Tibial nerve (tissue), 4 donors: ENCODE measurements around the gene DOK7. TPM values are rescaled to one million over a fixed set of nuclear protein-coding genes. Genes with fewer than 3 reads are reported as not detected.

ENCODE experiments used
- DNase-seq, 2 donors: peaks; one replicate each; pipeline ENCODE4 v3.0.0-alpha.2; 2019; ENCODE audit warnings: low spot score in 2 of 2
- H3K27ac ChIP-seq, 4 donors: fragments of 200-600 bp; sonication (generic) in 3 of 4; one replicate each; pipeline ENCODE4 v1.5.1; 2017 to 2019; ENCODE audit warnings: mild to moderate bottlenecking in 1 of 4
- H3K27me3 ChIP-seq, 2 donors: fragments of 200-600 bp; sonication (generic) in 1 of 2; one replicate each; pipeline versions ENCODE4 v1.5.1 to v1.6.0; 2017 to 2019
- H3K36me3 ChIP-seq, 3 donors: fragments of 200-600 bp; sonication (generic); one replicate each; pipeline ENCODE4 v1.5.1; 2018 to 2019
- H3K4me1 ChIP-seq, 4 donors: fragments of 200-600 bp; sonication (generic) in 3 of 4; one replicate each; pipeline ENCODE4 v1.5.1; 2017 to 2019
- H3K4me3 ChIP-seq, 4 donors: fragments of 200-600 bp; sonication (generic) in 3 of 4; one replicate each; pipeline ENCODE4 v1.5.1; 2017 to 2019; ENCODE audit warnings: mild to moderate bottlenecking in 1 of 4, moderate library complexity in 1 of 4
- H3K9me3 ChIP-seq, 4 donors: fragments of 200-600 bp; sonication (generic) in 3 of 4; one replicate each; pipeline ENCODE4 v1.5.1; 2017 to 2019
- CTCF ChIP-seq, 5 experiments: fragments of 200-600 bp in 3 of 5; fragments of 450-650 bp in 2 of 5; sonication (generic) in 3 of 5; IDR thresholded peaks; one replicate each; pipeline ENCODE4 v1.5.1; 2016 to 2019; ENCODE audit warnings: antibody characterized with exemption in 5 of 5, mild to moderate bottlenecking in 3 of 5, moderate library complexity in 2 of 5
- EP300 ChIP-seq, 2 donors: sonication (generic); formaldehyde crosslinking; IDR thresholded peaks; one replicate each; pipeline ENCODE4 v1.6.1; 2017; ENCODE audit warnings: antibody characterized with exemption in 2 of 2, mild to moderate bottlenecking in 1 of 2
- POLR2A ChIP-seq, 2 donors: fragments of 450-650 bp; IDR thresholded peaks; one replicate each; pipeline ENCODE4 v1.6.1; 2017; ENCODE audit warnings: antibody characterized with exemption in 2 of 2, mild to moderate bottlenecking in 2 of 2, moderate library complexity in 2 of 2
- WGBS, 2 donors: methylation state at CpG; one replicate each; pipeline ENCODE4 v1.1.5; 2018; 5-methylcytosine and 5-hydroxymethylcytosine counted together
- total RNA-seq, 4 donors: library from RNA; depleted of rRNA; stranded (reverse); fragments of >200 nt; gene quantifications; one replicate each; pipeline ENCODE4 v1.1.0, GENCODE V29; 2016

Gene DOK7
- total RNA-seq, 4 donors from 2014 or later: 0.66 TPM; not detected in 3

GRCh38 chr4:3416270-3416669 lies 46.8 kb upstream of the DOK7 start:
- H3K36me3 ChIP-seq: peaks cover 0 to 55% (median 0%) of the 10 kb centered on the region in 3 donors
- WGBS, 2 donors: 89 to 93% methylated on average over 18 of the region's 18 CpGs
- peak in 1 of 2 donors; percentile 5 for DNase-seq

GRCh38 chr4:3416821-3417221 lies 46.3 kb upstream of the DOK7 start:
- Histone ChIP-seq H3K4me3 (no peak overlapping the region), H3K4me1 (peaks cover 0 to 22% (median 6%) of the 10 kb centered on the region in 4 donors), H3K27ac (no peak overlapping the region), H3K36me3 (peaks cover 0 to 60% (median 0%) of the 10 kb centered on the region in 3 donors), H3K9me3 (no peaks in the 10 kb centered on the region), H3K27me3 (no peaks in the 10 kb centered on the region)
- DNase-seq: no peak
- TF ChIP-seq POLR2A (IDR thresholded peaks at IDR 0.05): no peak
- no peak for TF ChIP-seq CTCF (IDR thresholded peaks at IDR 0.05)
- no peak for TF ChIP-seq EP300 (IDR thresholded peaks at IDR 0.05)
- WGBS, 2 donors: 91 to 94% methylated on average over 13 to 17 of the region's 17 CpGs

More at GRCh38 chr4:3416270-3416669, 46.8 kb upstream of the DOK7 start:
- Histone ChIP-seq H3K4me1 (peaks cover 0 to 22% (median 6%) of the 10 kb centered on the region in 4 donors), H3K27me3 (no peaks in the 10 kb centered on the region), H3K27ac (no peak overlapping the region), H3K4me3 (no peak overlapping the region), H3K9me3 (no peaks in the 10 kb centered on the region)
- TF ChIP-seq EP300 (IDR thresholded peaks at IDR 0.05) (no peak), CTCF (IDR thresholded peaks at IDR 0.05) (no peak), POLR2A (IDR thresholded peaks at IDR 0.05) (no peak)

DNA sequence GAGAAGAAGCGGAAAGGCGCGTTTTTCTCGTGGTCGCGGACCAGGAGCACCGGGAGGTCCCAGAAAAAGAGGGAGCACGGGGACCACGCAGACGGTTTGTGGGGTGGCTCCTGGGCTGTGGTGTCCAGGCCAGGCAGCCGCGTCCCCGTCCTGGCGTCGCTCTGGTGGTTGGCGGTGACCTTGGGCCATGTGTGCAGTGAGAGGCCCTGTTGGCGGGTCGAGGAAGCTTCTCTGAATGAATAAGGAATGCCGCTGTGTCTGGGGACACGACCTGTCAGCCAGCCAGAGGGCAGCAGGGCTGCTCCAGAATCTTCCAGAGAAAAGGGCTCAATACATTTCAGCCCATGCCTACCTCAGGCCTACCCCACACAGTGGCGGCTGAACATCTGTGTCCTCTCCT lies 45.7 kb upstream of the DOK7 start:
- 81 to 82% methylated on average over 20 to 21 of the region's 21 CpGs for whole genome bisulfite sequencing, 2 donors
- H3K4me1 ChIP-seq: peaks cover 0 to 22% (median 6%) of the 10 kb centered on the region in 4 donors
- H3K27ac ChIP-seq: no peak overlapping the region
- no peaks in the 10 kb centered on the region for H3K9me3 ChIP-seq
- peaks cover 0 to 66% (median 0%) of the 10 kb centered on the region in 3 donors for H3K36me3 ChIP-seq
- DNase-seq: peak in 1 of 2 donors; percentile 5
- TF ChIP-seq CTCF (IDR thresholded peaks at IDR 0.05) (no peak), EP300 (IDR thresholded peaks at IDR 0.05) (no peak), POLR2A (IDR thresholded peaks at IDR 0.05) (no peak)
- no peaks in the 10 kb centered on the region for H3K27me3 ChIP-seq
- no peak overlapping the region for H3K4me3 ChIP-seq

- no peak overlapping the region for H3K27ac ChIP-seq
- WGBS, 2 donors: 78 to 86% methylated on average over 13 to 21 of the region's 22 CpGs
- DNase-seq: peak in 1 of 2 donors; percentile 9
- no peak overlapping the region for H3K4me3 ChIP-seq
- TF ChIP-seq POLR2A (IDR thresholded peaks at IDR 0.05): no peak
- no peak for TF ChIP-seq EP300 (IDR thresholded peaks at IDR 0.05)
- no peak for TF ChIP-seq CTCF (IDR thresholded peaks at IDR 0.05)
- no peaks in the 10 kb centered on the region for H3K27me3 ChIP-seq
- peaks cover 0 to 20% (median 6%) of the 10 kb centered on the region in 4 donors for H3K4me1 ChIP-seq
- no peaks in the 10 kb centered on the region for H3K9me3 ChIP-seq
- peaks cover 0 to 74% (median 0%) of the 10 kb centered on the region in 3 donors for H3K36me3 ChIP-seq
Observed at GRCh38 chr4:3418029-3418762, 44.9 kb upstream of the DOK7 start.

GRCh38 chr4:3419836-3420605 lies 43.1 kb upstream of the DOK7 start:
- 88% methylated on average over 15 of the region's 15 CpGs for WGBS, 2 donors
- Histone ChIP-seq H3K4me3 (no peak overlapping the region), H3K9me3 (no peaks in the 10 kb centered on the region), H3K36me3 (peaks cover 0 to 92% (median 0%) of the 10 kb centered on the region in 3 donors), H3K27ac (no peak overlapping the region), H3K27me3 (no peaks in the 10 kb centered on the region), H3K4me1 (peaks cover 0 to 5% (median under 1%) of the 10 kb centered on the region in 4 donors)
- DNase-seq: no peak
- TF ChIP-seq EP300 (IDR thresholded peaks at IDR 0.05) (no peak), CTCF (IDR thresholded peaks at IDR 0.05) (no peak), POLR2A (IDR thresholded peaks at IDR 0.05) (no peak)
